Measurements from ENCODE around the gene GPR158. TPM values are rescaled to one million over a fixed set of nuclear protein-coding genes. Genes with fewer than 3 reads are reported as not detected.

The GPR158 gene
- total and polyA plus RNA-seq, 2 experiments from 2014 or later: 0.18 to 0.61 TPM

DNA sequence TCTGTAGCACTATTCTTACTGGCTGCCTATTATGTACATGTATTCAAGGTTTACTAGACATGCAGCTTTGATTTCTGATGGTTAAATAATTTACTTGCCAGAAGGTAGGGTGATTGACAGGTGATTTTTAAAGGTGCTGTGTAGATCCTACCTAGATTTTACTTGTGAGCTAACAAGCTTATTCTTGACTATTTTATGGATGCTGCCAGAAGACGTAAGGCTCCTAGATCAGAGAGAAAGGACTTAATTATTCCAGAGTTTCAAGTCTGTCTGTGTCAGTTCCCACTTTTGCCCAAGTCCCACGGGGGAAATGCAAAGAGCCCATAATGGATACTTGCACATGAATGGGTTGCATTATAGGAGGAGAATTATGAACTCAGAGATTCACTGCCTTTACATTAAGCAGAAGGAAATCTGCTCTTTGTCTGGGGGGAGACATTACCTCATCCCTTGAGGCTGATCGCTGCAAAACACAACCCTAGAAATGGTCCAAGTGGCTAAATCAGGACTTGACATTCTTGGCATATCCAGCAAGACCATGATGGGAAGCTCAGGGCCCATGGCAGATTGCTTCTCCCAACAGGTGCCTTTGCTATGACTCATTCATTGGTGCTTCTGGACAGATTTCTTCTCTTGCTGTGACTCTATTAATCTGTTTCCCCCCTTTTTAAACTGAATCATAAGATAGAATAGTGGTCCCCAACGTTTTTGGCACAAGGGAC, 32.1 kb downstream of the GPR158 start:
- H3K4me3 ChIP-seq: no peak overlapping the region
- no peaks in the 10 kb centered on the region for H3K9me3 ChIP-seq (ENCODE audit: low read depth)
- H3K27me3 ChIP-seq: no peaks in the 10 kb centered on the region
- H3K27ac ChIP-seq: no peak overlapping the region
- H3K36me3 ChIP-seq: no peaks in the 10 kb centered on the region
- no peaks in the 10 kb centered on the region for H3K4me1 ChIP-seq (ENCODE audit: low read depth)
- DNase-seq (ENCODE audit: low read depth in 1 of 2, low spot score in 1 of 2): peak in 1 of 2 donors; percentile 11
- TF ChIP-seq, protein P1, sequence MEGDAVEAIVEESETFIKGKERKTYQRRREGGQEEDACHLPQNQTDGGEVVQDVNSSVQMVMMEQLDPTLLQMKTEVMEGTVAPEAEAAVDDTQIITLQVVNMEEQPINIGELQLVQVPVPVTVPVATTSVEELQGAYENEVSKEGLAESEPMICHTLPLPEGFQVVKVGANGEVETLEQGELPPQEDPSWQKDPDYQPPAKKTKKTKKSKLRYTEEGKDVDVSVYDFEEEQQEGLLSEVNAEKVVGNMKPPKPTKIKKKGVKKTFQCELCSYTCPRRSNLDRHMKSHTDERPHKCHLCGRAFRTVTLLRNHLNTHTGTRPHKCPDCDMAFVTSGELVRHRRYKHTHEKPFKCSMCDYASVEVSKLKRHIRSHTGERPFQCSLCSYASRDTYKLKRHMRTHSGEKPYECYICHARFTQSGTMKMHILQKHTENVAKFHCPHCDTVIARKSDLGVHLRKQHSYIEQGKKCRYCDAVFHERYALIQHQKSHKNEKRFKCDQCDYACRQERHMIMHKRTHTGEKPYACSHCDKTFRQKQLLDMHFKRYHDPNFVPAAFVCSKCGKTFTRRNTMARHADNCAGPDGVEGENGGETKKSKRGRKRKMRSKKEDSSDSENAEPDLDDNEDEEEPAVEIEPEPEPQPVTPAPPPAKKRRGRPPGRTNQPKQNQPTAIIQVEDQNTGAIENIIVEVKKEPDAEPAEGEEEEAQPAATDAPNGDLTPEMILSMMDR (IDR thresholded peaks at IDR 0.05; ENCODE audit: low read depth, low read length): no peak

DNA sequence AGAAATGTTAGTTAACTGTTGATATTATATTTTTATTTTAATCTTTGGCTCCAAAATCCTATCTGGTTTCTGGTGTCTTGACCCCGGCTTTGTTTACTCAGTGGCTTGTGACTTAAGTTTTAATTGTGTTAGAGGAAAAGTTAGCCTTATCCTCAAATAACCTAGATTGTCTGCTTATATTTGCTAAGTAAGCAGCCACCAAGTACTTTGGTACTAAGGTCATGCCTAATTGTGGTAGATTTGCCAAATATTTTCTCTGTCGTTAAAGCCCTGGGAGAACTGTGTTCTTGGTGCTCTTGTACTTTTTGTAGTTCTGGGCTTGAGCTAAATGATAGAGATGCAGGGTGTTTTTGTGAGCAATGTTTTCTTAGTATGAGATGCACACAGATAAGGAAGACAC, 34.8 kb downstream of the GPR158 start:
- H3K27me3 ChIP-seq: no peaks in the 10 kb centered on the region
- H3K9me3 ChIP-seq (ENCODE audit: low read depth): no peaks in the 10 kb centered on the region
- no peaks in the 10 kb centered on the region for H3K36me3 ChIP-seq
- DNase-seq (ENCODE audit: low read depth in 1 of 2, low spot score in 1 of 2): no peak
- H3K4me1 ChIP-seq (ENCODE audit: low read depth): no peaks in the 10 kb centered on the region
- TF ChIP-seq, protein P1 (IDR thresholded peaks at IDR 0.05; ENCODE audit: low read depth, low read length): no peak
- no peak overlapping the region for H3K27ac ChIP-seq
- no peak overlapping the region for H3K4me3 ChIP-seq

DNA sequence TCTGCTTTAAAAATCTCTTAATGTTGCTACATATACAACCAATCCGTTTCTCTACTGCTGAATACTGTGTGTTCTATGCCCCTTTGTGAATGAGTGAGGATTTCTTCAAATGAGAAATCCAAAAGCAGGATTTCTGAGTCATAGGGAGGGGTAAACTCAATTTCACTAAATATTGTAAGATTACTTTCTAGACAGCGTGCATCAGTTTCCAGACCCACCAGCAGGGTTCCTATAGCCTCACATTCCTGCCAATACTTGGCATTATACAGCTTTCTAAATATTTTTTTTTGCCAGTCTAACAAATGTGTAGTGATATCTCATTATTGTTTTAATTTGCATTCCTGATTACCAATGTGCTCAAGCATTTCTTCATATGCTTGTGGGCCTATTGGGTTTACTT, 35.5 kb downstream of the GPR158 start:
- DNase-seq (ENCODE audit: low read depth in 1 of 2, low spot score in 1 of 2): no peak
- Histone ChIP-seq H3K27ac (no peak overlapping the region), H3K36me3 (no peaks in the 10 kb centered on the region), H3K4me3 (no peak overlapping the region), H3K27me3 (no peaks in the 10 kb centered on the region), H3K9me3 (ENCODE audit: low read depth) (no peaks in the 10 kb centered on the region), H3K4me1 (ENCODE audit: low read depth) (no peaks in the 10 kb centered on the region)
- TF ChIP-seq, protein P1 (IDR thresholded peaks at IDR 0.05; ENCODE audit: low read depth, low read length): peak; percentile 10

DNA sequence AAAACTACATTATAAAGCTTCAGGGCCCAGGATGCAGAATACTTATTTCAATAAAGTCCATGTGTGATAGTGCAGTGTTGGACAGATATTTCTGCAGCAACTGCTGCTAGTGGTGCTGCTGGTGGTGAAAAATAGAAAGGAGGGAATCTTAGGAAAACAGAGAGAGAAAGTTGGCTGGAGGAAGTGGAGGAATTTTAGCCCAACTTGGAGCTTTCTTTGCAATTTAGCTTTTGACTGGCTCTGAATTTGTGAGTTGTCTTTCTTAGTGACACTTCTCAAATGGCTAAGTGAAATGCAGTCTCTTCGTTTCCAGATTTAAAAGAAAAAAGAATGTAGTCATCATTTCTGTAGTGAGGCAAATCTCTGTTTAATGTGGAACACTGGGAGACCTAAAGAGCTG, 45.4 kb downstream of the GPR158 start:
- Histone ChIP-seq H3K4me1 (ENCODE audit: low read depth) (no peaks in the 10 kb centered on the region), H3K4me3 (no peak overlapping the region), H3K9me3 (ENCODE audit: low read depth) (no peaks in the 10 kb centered on the region), H3K36me3 (no peaks in the 10 kb centered on the region), H3K27me3 (no peaks in the 10 kb centered on the region), H3K27ac (no peak overlapping the region)
- TF ChIP-seq, protein P1 (IDR thresholded peaks at IDR 0.05; ENCODE audit: low read depth, low read length): no peak
- DNase-seq (ENCODE audit: low read depth in 1 of 2, low spot score in 1 of 2): no peak

DNA sequence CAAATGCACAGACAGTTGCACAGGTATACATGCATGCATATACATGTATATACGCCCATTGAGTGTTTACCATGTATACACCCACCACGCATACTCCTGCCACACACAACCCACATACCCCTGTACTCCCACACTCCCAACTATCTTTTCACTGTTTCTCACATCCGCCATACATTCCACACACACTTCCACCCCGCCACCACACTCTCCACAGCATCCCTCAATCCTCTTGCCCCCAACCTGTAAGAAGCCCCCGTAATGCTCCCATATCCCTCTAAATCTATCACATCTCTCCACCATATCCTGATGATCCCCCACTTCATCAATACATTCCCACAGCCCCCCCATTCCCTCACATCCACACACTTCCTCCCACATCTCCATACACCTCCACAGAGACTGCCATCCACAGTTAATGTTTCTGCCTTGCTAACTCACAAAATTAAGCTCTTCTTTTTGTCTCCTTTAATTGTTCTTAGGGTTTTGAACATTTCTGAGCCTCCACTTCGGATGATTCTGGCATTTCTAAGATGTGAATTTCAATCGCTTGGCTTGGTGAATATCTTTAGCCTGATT, 47.4 kb downstream of the GPR158 start:
- Histone ChIP-seq H3K4me3 (no peak overlapping the region), H3K27me3 (no peaks in the 10 kb centered on the region), H3K9me3 (ENCODE audit: low read depth) (no peaks in the 10 kb centered on the region), H3K4me1 (ENCODE audit: low read depth) (no peaks in the 10 kb centered on the region), H3K27ac (no peak overlapping the region), H3K36me3 (no peaks in the 10 kb centered on the region)
- no peak for DNase-seq (ENCODE audit: low read depth in 1 of 2, low spot score in 1 of 2)
- TF ChIP-seq, protein P1 (IDR thresholded peaks at IDR 0.05; ENCODE audit: low read depth, low read length): no peak

Measured in cardiac muscle cell (in vitro differentiated cells and primary cell).